Central memory CD8-positive, alpha-beta T cell (primary cell): ENCODE results near the gene HPSE2.
"Not testable (repeated sequence)": the region's sequence is repeated elsewhere in the genome, so short reads cannot be mapped to it uniquely, and the experiment has no call there.

Experiments
- ATAC-seq: fragments of 150-1000 bp; cut with Tn5 transposase; replicated peaks from 2 replicates; pipeline ENCODE4 v1.10.0; 2022; ENCODE audit warnings: mild to moderate bottlenecking, moderate FRiP score, moderate number of reproducible peaks; ENCODE audit not compliant: poor library complexity, severe bottlenecking; ENCODE audit errors: extremely low read depth
- DNase-seq, 2 donors: peaks; one replicate each; pipeline ENCODE4 v3.0.0; 2021; ENCODE audit warnings: low spot score in 2 of 2
- H3K27ac Mint-ChIP-seq: one replicate; pipeline ENCODE4 v1.8.0; 2022; ENCODE audit warnings: low read depth, mild to moderate bottlenecking, moderate library complexity, mixed read lengths
- H3K27me3 Mint-ChIP-seq: one replicate; pipeline ENCODE4 v1.8.0; 2022; ENCODE audit warnings: mixed read lengths
- H3K36me3 Mint-ChIP-seq: one replicate; pipeline ENCODE4 v1.8.0; 2022; ENCODE audit warnings: mild to moderate bottlenecking, moderate library complexity, mixed read lengths; ENCODE audit not compliant: insufficient read depth
- H3K4me1 Mint-ChIP-seq: one replicate; pipeline ENCODE4 v1.8.0; 2022; ENCODE audit warnings: mixed read lengths
- H3K4me3 Mint-ChIP-seq: one replicate; pipeline ENCODE4 v1.8.0; 2022; ENCODE audit warnings: mild to moderate bottlenecking, moderate library complexity, mixed read lengths
- H3K9me3 Mint-ChIP-seq: one replicate; pipeline ENCODE4 v1.8.0; 2022; ENCODE audit warnings: mixed read lengths

Gene HPSE2

DNA sequence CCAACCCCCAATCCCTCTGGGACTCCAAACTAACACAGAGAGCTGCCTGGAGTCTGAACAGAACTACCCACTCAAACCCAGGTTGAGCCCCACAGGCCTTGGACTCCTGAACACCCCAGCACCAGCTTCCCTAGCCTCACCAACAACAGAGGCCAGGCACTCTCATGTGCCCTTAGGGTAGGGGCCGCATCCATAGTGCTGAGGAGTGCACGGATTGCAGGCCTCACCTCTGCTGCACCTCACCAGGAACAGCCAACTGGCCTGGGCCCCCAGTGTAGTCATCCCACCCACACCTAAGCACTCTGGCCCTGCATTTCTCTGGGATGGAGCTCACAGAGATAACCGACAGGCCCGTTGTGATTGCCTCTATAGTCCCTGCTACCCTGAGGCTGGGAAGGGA lies 194.2 kb downstream of the HPSE2 start:
- no peak overlapping the region for H3K27ac Mint-ChIP-seq
- no peaks in the 10 kb centered on the region for H3K27me3 Mint-ChIP-seq
- H3K4me3 Mint-ChIP-seq = no peak overlapping the region
- no peaks in the 10 kb centered on the region for H3K4me1 Mint-ChIP-seq
- no peaks in the 10 kb centered on the region for H3K36me3 Mint-ChIP-seq
- ATAC-seq (no peak), DNase-seq (no peak)
- H3K9me3 Mint-ChIP-seq = peaks cover 6% of the 10 kb centered on the region

DNA sequence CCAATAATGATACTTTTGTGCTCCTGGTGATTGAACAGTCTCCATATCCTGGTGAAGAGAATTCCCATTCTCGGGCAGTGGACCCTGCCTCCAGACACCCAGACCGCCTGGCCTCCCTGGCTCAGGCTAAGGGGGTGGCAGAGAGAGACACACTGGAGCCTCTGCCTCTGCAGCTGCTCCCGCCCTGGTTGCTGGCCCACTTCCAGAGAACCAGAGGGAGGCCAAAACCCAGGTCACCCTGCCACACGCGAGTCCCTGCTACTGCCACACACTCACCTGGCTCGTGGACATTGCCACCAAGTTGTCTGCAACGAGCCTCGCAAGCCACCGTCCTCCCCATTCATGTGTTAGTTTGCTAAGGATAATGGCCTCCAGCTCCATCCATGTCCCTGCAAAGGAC lies 221.8 kb downstream of the HPSE2 start:
- no peaks in the 10 kb centered on the region for H3K36me3 Mint-ChIP-seq
- H3K4me3 Mint-ChIP-seq = no peak overlapping the region
- no peaks in the 10 kb centered on the region for H3K27me3 Mint-ChIP-seq
- H3K27ac Mint-ChIP-seq = no peak overlapping the region
- ATAC-seq (no peak), DNase-seq (no peak)
- H3K9me3 Mint-ChIP-seq = no peaks in the 10 kb centered on the region
- H3K4me1 Mint-ChIP-seq = no peaks in the 10 kb centered on the region

DNA sequence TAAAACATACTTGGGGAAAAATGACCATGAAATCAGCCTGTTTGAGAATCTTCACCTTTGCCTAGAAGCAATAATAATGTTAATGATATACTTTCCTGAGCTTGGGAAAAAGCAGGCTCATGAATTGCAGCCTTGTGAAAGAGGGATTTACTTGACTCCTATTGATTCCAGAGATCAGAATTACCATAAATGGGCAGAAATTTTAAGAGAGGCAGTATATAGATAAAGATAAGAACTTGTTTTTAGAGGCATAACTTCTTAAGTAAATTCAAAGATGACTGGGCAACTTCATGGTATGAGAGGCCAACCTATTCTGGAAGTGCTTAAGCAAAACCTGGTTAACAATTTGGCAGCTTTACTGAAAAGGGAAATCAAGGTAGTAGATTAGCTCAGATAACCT lies 225.4 kb downstream of the HPSE2 start:
- H3K4me1 Mint-ChIP-seq = no peaks in the 10 kb centered on the region
- H3K4me3 Mint-ChIP-seq = no peak overlapping the region
- no peaks in the 10 kb centered on the region for H3K27me3 Mint-ChIP-seq
- no peak overlapping the region for H3K27ac Mint-ChIP-seq
- DNase-seq (no peak), ATAC-seq (no peak)
- no peaks in the 10 kb centered on the region for H3K36me3 Mint-ChIP-seq
- peaks cover 4% of the 10 kb centered on the region for H3K9me3 Mint-ChIP-seq

DNA sequence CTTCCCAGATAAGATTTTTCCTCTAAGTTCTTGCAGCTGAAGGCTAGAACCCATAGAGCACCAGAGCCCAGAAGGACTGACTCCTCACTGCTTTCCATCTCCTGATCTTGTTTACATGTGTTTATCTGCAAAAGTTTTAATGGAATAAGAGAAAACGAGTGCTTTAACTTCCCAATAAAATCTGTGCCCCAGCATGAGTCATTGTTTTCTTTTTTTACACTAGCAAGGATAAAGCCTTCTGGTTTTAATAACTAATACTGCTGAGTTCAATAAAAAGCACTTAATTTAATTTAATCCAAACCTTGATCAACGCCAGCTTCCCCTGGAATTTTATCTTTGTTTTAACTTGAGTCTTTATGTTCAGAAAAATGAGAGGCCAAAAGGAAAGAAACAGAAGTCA lies 227.6 kb downstream of the HPSE2 start:
- Mint-ChIP-seq H3K9me3 (peaks cover 16% of the 10 kb centered on the region), H3K36me3 (no peaks in the 10 kb centered on the region), H3K4me1 (no peaks in the 10 kb centered on the region), H3K27me3 (no peaks in the 10 kb centered on the region), H3K4me3 (no peak overlapping the region), H3K27ac (no peak overlapping the region)
- ATAC-seq (no peak), DNase-seq (no peak)

DNA sequence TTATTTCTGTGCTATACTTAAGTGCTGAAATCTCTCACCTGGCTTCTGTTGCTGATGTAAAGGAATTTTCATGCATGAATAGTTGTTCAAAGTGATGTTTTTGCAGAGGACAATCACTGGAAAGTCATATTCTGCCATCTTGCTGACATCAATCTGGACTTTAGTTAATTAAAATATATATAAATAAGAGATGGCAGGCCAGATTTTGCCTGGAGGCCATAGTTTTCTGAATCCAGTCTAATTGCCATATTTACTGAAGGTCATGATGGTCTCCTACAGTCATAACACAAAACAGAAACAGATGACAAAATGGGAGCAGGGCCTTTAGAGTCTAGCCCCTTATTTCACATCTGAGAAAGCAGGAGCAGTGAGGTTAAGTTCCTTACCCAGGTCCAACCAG lies 228.2 kb downstream of the HPSE2 start:
- H3K27me3 Mint-ChIP-seq = no peaks in the 10 kb centered on the region

DNA sequence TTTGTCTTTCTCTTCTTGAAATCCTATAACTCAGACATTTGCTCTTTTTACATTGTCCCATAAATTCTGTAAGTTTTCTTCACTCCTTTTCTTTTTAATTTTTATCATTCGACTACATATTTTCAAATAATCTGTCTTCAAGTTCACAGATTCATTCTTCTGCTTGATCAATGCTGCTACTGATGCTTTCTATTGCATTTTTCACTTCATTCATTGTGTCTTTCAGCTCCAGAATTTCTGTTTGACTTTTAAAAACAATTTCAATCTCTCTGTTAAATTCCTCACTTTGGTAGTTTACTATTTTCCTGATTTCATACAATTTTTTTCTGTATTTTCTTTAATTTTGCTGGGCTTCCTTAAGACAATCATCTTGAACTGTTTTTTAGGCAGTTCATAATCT lies 230.4 kb downstream of the HPSE2 start:
- Mint-ChIP-seq H3K27ac (no peak overlapping the region), H3K9me3 (peaks cover 16% of the 10 kb centered on the region), H3K4me3 (no peak overlapping the region), H3K36me3 (no peaks in the 10 kb centered on the region), H3K4me1 (no peaks in the 10 kb centered on the region), H3K27me3 (no peaks in the 10 kb centered on the region)
- no peak for ATAC-seq
- DNase-seq = no peak

More for the DNA sequence above, 228.2 kb downstream of the HPSE2 start:
- Mint-ChIP-seq H3K27ac (no peak overlapping the region), H3K9me3 (peaks cover 16% of the 10 kb centered on the region), H3K36me3 (no peaks in the 10 kb centered on the region), H3K4me3 (no peak overlapping the region), H3K4me1 (no peaks in the 10 kb centered on the region)
- ATAC-seq (no peak), DNase-seq (no peak)

DNA sequence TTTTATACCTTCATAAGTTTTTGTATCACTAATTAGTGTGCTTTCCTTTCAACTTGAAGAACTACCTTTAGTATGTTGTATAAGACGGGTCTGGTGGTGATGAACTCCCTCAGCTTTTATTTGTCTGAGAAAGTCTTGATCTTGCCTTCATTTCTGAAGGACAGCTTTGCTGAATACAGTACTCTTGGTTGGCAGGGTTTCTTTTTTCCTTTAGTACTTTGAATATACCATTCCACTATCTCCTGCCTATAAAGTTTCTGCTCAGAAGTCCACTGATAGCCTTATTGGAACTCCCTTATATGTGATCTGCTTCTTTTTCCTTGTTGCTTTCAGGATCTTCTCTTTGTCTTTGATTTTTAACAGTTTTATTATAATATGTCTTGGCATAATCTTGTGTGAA lies 230.9 kb downstream of the HPSE2 start:
- DNase-seq = no peak
- H3K4me3 Mint-ChIP-seq = no peak overlapping the region
- no peaks in the 10 kb centered on the region for H3K4me1 Mint-ChIP-seq
- H3K36me3 Mint-ChIP-seq = no peaks in the 10 kb centered on the region
- no peak for ATAC-seq
- H3K27me3 Mint-ChIP-seq = no peaks in the 10 kb centered on the region
- peaks cover 16% of the 10 kb centered on the region for H3K9me3 Mint-ChIP-seq
- H3K27ac Mint-ChIP-seq = no peak overlapping the region

DNA sequence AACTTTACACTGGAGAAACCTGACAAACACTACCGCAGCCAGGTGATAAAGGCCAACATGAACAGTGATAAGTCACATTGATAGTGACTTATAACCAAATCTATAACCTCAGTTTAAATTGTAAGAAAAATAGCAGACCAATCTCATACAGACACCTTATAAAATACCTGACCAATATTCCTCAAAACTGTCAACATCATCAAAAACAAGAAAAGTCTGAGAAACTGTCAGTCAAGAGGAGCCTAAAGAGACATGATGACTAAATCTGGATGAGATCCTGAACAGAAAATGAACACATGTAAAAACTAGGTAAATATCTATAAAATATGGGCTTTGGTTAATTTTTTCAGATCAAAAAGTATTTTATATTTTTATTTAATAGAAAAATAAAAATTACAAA lies 233.3 kb downstream of the HPSE2 start:
- Mint-ChIP-seq H3K36me3 (no peaks in the 10 kb centered on the region), H3K9me3 (peaks cover 16% of the 10 kb centered on the region), H3K4me3 (no peak overlapping the region), H3K27me3 (no peaks in the 10 kb centered on the region), H3K27ac (no peak overlapping the region), H3K4me1 (no peaks in the 10 kb centered on the region)
- ATAC-seq (no peak), DNase-seq (no peak)

DNA sequence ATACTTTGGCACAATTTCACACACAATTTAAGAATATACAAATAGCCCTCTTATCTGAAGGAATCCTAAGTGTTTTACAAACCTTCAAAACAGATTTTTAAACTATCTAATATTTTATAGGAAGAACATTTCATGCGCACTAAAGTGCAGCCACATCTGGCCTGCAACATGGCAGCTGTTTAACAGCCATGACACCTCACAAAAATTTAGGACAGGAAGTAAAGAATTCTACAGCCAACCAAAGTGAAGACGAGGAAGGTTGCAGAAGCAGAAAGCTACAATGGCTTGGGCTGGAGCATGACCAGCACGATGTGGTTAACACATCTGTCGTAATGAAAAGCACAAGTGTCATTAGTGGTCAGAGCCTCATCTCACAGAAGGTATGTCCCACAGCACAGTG lies 238.1 kb downstream of the HPSE2 start:
- Mint-ChIP-seq H3K27ac (no peak overlapping the region), H3K4me1 (no peaks in the 10 kb centered on the region), H3K36me3 (no peaks in the 10 kb centered on the region), H3K27me3 (no peaks in the 10 kb centered on the region), H3K9me3 (peaks cover 5% of the 10 kb centered on the region), H3K4me3 (no peak overlapping the region)
- ATAC-seq (no peak), DNase-seq (no peak)

DNA sequence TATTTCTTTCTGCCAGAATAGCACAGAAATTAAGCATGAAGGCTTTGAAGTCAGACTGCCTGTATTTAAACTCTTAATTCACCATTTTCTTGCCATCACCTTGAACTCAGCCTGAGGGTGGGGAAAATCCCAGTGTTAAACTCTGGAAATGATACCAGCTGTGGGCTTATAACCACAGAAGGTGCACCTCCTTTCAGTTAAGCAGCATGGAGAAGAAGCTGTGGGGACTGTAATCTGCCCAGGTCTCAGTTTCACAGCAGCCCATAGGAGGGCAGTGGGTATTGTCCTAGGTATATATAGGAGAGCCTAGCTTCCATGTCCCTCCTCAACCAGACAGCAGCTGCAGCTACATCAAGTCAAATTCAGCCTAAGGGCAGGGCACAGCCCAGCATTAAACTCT lies 241.6 kb downstream of the HPSE2 start:
- H3K36me3 Mint-ChIP-seq = no peaks in the 10 kb centered on the region
- no peak overlapping the region for H3K4me3 Mint-ChIP-seq
- DNase-seq (no peak), ATAC-seq (no peak)
- H3K27ac Mint-ChIP-seq = no peak overlapping the region
- H3K4me1 Mint-ChIP-seq = no peaks in the 10 kb centered on the region
- no peaks in the 10 kb centered on the region for H3K27me3 Mint-ChIP-seq
- peaks cover 5% of the 10 kb centered on the region for H3K9me3 Mint-ChIP-seq

DNA sequence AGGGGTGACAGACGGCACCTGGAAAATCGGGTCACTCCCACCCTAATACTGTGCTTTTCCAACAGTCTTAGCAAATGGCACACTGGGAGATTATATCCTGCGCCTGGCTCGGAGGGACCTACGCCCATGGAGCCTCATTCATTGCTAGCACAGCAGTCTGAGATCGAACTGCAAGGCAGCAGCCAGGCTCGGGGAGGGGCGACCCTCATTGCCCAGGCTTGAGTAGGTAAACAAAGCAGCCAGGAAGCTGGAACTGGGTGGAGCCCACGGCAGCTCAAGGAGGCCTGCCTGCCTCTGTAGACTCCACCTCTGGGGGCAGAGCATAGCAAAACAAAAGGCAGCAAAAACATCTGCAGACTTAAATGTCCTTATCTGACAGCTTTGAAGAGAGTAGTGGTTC lies 251.9 kb downstream of the HPSE2 start:
- not testable (repeated sequence) for H3K4me3 Mint-ChIP-seq, H3K27ac Mint-ChIP-seq, H3K27me3 Mint-ChIP-seq, H3K4me1 Mint-ChIP-seq, DNase-seq, ATAC-seq, H3K36me3 Mint-ChIP-seq, H3K9me3 Mint-ChIP-seq

DNA sequence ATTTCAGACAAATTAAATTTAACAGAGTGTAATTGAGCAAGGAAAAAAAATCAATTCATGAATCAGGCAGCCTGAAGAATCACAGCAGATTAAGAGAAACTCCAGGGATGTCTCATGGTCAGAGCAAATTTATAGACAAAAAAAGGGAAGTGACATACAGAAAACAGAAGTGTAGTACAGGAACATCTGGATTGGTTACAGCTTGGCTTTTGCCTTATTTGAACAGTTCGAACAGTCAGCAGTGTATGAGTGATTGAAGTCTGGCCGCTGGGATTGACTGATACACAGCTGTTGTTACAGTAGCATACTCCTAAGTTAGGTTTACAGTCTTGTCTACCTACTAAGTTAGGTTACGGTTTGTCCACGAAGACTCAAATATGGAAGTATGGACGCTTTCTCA lies 255.3 kb downstream of the HPSE2 start:
- Mint-ChIP-seq H3K4me3 (no peak overlapping the region), H3K27me3 (no peaks in the 10 kb centered on the region), H3K27ac (no peak overlapping the region), H3K36me3 (no peaks in the 10 kb centered on the region), H3K4me1 (no peaks in the 10 kb centered on the region), H3K9me3 (no peaks in the 10 kb centered on the region)
- ATAC-seq (no peak), DNase-seq (no peak)

DNA sequence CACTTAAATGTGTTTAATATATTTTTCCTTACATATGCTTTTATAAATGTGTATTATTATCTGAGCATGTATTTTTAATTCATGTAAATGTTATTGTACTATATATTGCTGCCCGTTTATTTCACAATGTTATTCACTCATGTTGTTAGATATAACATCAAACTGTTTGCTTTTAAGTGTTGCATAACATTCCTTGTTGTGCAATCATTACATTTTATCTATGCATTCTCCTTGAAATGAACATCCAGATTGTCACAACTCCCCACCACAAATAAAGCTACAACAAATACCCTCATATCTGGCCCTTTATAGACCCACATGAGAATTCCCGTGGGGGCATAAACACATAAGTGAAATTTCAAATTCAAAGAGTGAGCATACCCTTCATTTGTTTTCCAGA lies 264.2 kb downstream of the HPSE2 start:
- ATAC-seq (no peak), DNase-seq (no peak)
- no peak overlapping the region for H3K27ac Mint-ChIP-seq
- no peaks in the 10 kb centered on the region for H3K4me1 Mint-ChIP-seq
- no peaks in the 10 kb centered on the region for H3K36me3 Mint-ChIP-seq
- no peaks in the 10 kb centered on the region for H3K27me3 Mint-ChIP-seq
- H3K9me3 Mint-ChIP-seq = no peaks in the 10 kb centered on the region
- H3K4me3 Mint-ChIP-seq = no peak overlapping the region

DNA sequence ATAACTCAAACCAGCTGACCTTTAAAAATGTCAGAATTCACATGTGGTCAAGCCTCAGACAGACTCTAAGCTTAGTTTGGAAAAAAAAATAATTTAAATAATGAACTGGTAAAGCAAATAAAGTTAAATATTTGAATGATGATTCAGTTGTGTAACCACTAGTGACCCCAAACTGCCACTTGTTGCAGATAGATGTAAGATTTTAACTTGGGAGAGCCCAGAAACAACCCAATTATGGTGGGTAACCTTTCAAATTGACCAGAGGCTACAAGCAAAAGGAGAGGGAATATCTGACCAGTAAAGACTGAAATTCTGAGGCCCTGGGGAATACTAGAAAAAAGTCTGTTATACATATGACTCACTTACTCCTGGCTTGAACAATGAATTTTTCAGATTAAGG lies 268.1 kb downstream of the HPSE2 start:
- Mint-ChIP-seq H3K27ac (no peak overlapping the region), H3K36me3 (no peaks in the 10 kb centered on the region), H3K4me1 (no peaks in the 10 kb centered on the region), H3K27me3 (no peaks in the 10 kb centered on the region), H3K9me3 (no peaks in the 10 kb centered on the region), H3K4me3 (no peak overlapping the region)
- ATAC-seq (no peak), DNase-seq (no peak)
